Measurements from ENCODE around the gene MAP2K4.

Gene MAP2K4

DNA sequence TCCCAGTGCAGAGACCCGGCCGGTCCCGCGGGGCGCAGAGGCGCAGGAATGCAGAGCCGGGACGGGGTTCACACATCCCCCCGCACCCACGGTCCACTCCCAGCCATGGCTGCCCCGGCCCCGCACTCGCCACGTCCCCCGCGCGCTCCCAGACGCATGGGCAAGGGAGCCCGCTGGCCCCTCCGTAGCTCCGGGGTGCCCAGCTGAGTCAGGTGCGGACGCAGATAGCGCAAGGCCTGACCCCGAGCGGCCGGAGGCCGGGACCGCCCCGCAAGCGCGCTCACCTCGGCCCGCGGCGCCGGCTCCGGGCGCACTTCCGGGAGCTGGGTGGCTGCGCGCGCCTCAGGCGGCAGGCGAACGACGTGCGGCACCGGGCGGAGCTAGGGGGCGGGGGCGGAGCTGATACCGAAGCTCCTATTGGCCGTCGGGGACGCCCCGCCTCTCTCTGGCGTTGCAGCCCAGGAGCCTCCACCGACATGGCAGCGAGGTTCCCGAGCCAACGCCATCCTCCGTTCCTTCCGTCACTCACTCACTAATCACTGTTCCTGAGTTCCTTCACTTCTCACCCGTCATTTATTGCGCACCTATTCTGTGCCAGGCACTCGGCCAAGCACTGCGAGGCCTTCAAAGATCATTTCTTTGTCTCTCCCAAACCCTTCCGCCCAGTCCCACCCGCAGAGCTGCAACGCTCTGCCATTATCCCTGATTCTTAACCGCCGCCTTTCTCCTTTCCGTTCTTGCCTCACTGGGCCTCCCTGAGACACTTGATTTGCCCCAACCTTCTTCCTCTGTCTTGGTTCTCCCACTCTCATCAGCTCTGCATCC, 23.3 kb upstream of the MAP2K4 start, which contains the start of gene ZNF18:
Gene ZNF18, minus strand, starts transcription at position 329 of the 825 bp plus-strand sequence. CDS start 4,646 bp downstream, outside the sequence.
- 0 out of 2 replicates have a peak, but pooled peaks cover 2% of the 10 kb centered on the region for H3K4me1 ChIP-seq (ENCODE audit: insufficient read depth, low read length)
- no peaks in the 10 kb centered on the region for H3K9me3 ChIP-seq (ENCODE audit: insufficient read depth, low read depth, low read length)
- H3K36me3 ChIP-seq (ENCODE audit: insufficient read depth, low read depth, low read length): peaks cover 5% of the 10 kb centered on the region; the same call in 1 of the 2 replicates
- peak within 1 kb of the TSS; percentile 83 for H3K9ac ChIP-seq (ENCODE audit: low read depth, low read length)
- H3K27ac ChIP-seq (ENCODE audit: low read length): peak within 1 kb of the TSS; percentile 58
- peak within 1 kb of the TSS; percentile 73 for H3K4me3 ChIP-seq (ENCODE audit: low read length)
- H3K27me3 ChIP-seq (ENCODE audit: insufficient read depth, low read length): no peaks in the 10 kb centered on the region

DNA sequence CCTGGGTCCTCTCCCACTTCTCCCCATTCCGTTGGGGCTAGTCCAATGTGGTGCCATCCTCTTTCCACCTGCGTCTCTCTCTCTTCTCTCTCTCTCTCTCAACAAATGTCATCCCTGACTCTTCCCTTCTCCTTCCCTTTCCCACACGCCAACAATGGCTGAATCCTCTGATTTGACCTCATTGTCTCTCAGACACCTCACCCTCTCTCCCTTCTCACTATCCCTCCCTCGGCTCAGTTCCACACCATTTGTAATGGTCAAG, 22.8 kb upstream of the MAP2K4 start:
- 0 out of 2 replicates have a peak, but pooled peaks cover 2% of the 10 kb centered on the region for H3K4me1 ChIP-seq (ENCODE audit: insufficient read depth, low read length)
- H3K36me3 ChIP-seq (ENCODE audit: insufficient read depth, low read depth, low read length): no peaks in the 10 kb centered on the region
- H3K9ac ChIP-seq (ENCODE audit: low read depth, low read length): peak overlapping the region; percentile 83
- peak overlapping the region; percentile 58 for H3K27ac ChIP-seq (ENCODE audit: low read length)
- peak overlapping the region; percentile 73 for H3K4me3 ChIP-seq (ENCODE audit: low read length)
- no peaks in the 10 kb centered on the region for H3K9me3 ChIP-seq (ENCODE audit: insufficient read depth, low read depth, low read length)
- H3K27me3 ChIP-seq (ENCODE audit: insufficient read depth, low read length): no peaks in the 10 kb centered on the region

DNA sequence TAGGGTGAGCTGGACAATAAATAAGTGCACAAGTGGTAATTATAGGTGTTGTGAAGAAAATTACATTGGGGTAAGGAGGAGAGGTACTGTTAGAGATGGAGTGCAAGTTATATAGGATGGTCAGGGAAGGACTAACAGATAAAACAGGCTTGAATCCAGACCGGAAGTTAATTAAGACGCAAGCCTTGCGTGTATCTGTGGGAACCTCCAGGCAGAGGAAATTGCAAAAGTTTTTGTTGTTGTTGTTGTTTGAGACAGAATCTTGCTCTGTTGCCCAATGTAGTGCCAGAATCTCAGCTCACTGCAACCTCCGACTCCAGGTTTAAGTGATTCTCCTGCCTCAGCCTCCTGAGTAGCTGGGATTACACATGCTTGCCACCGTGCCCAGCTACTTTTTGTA, 21.0 kb upstream of the MAP2K4 start:
- no peak overlapping the region for H3K27ac ChIP-seq (ENCODE audit: low read length)
- 0 out of 2 replicates have a peak, but pooled peaks cover 2% of the 10 kb centered on the region for H3K4me1 ChIP-seq (ENCODE audit: insufficient read depth, low read length)
- H3K36me3 ChIP-seq (ENCODE audit: insufficient read depth, low read depth, low read length): no peaks in the 10 kb centered on the region
- no peak overlapping the region for H3K9ac ChIP-seq (ENCODE audit: low read depth, low read length)
- H3K4me3 ChIP-seq (ENCODE audit: low read length): no peak overlapping the region
- no peaks in the 10 kb centered on the region for H3K9me3 ChIP-seq (ENCODE audit: insufficient read depth, low read depth, low read length)
- no peaks in the 10 kb centered on the region for H3K27me3 ChIP-seq (ENCODE audit: insufficient read depth, low read length)

GRCh38 chr17:12007466-12007865, 13.2 kb upstream of the MAP2K4 start:
- H3K9ac ChIP-seq (ENCODE audit: low read depth, low read length): no peak overlapping the region
- H3K4me3 ChIP-seq (ENCODE audit: low read length): no peak overlapping the region

DNA sequence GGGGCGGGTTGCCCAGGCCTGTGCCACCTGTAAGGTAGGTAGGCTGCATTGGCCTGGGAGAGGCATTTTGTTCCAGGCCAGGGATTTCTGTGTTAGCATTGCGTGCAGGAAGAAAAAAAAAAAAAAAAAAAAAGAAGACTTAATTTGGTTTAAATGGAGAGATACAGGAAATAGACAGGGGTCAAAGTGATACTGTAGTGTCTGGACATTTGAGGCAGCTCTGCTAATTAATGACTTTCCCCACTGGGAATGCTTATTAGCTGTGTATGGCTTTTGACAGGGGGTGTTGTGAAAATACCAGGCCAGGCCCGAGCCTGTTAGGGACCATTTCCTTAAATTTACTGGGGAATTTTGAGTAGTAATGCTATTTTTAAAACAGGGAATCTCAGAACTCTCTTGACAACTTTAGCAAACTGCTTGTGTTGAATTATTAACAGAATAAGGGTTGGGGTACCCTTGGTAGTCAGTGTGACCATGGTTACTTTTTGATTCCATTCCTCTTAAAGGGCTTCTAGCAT, 1.0 kb downstream of the MAP2K4 start:
- Histone ChIP-seq H3K9ac (ENCODE audit: low read depth, low read length) (peak overlapping the region; percentile 76; the same call in 1 of the 2 replicates), H3K9me3 (ENCODE audit: insufficient read depth, low read depth, low read length) (no peaks in the 10 kb centered on the region), H3K27me3 (ENCODE audit: insufficient read depth, low read length) (peaks cover 13% of the 10 kb centered on the region), H3K27ac (ENCODE audit: low read length) (no peak overlapping the region), H3K4me3 (ENCODE audit: low read length) (peak overlapping the region; percentile 83), H3K36me3 (ENCODE audit: insufficient read depth, low read depth, low read length) (no peaks in the 10 kb centered on the region), H3K4me1 (ENCODE audit: insufficient read depth, low read length) (peaks cover 11% of the 10 kb centered on the region)

More at GRCh38 chr17:12007466-12007865, 13.2 kb upstream of the MAP2K4 start:
- no peaks in the 10 kb centered on the region for H3K36me3 ChIP-seq (ENCODE audit: insufficient read depth, low read depth, low read length)
- H3K9me3 ChIP-seq (ENCODE audit: insufficient read depth, low read depth, low read length): no peaks in the 10 kb centered on the region
- no peaks in the 10 kb centered on the region for H3K27me3 ChIP-seq (ENCODE audit: insufficient read depth, low read length)
- H3K27ac ChIP-seq (ENCODE audit: low read length): no peak overlapping the region
- H3K4me1 ChIP-seq (ENCODE audit: insufficient read depth, low read length): 0 out of 2 replicates have a peak, but pooled peaks cover 2% of the 10 kb centered on the region

GRCh38 chr17:12022310-12022709, 1.6 kb downstream of the MAP2K4 start:
- Histone ChIP-seq H3K27ac (ENCODE audit: low read length) (no peak overlapping the region), H3K4me3 (ENCODE audit: low read length) (peak overlapping the region; percentile 83), H3K9ac (ENCODE audit: low read depth, low read length) (no peak overlapping the region), H3K36me3 (ENCODE audit: insufficient read depth, low read depth, low read length) (no peaks in the 10 kb centered on the region), H3K4me1 (ENCODE audit: insufficient read depth, low read length) (peaks cover 11% of the 10 kb centered on the region), H3K9me3 (ENCODE audit: insufficient read depth, low read depth, low read length) (no peaks in the 10 kb centered on the region), H3K27me3 (ENCODE audit: insufficient read depth, low read length) (peaks cover 13% of the 10 kb centered on the region)

- Histone ChIP-seq H3K4me1 (ENCODE audit: insufficient read depth, low read length) (peaks cover 11% of the 10 kb centered on the region), H3K9ac (ENCODE audit: low read depth, low read length) (no peak overlapping the region), H3K36me3 (ENCODE audit: insufficient read depth, low read depth, low read length) (no peaks in the 10 kb centered on the region), H3K4me3 (ENCODE audit: low read length) (no peak overlapping the region), H3K27ac (ENCODE audit: low read length) (no peak overlapping the region), H3K9me3 (ENCODE audit: insufficient read depth, low read depth, low read length) (no peaks in the 10 kb centered on the region), H3K27me3 (ENCODE audit: insufficient read depth, low read length) (peaks cover 12% of the 10 kb centered on the region)
Measured at GRCh38 chr17:12024327-12024726, 3.6 kb downstream of the MAP2K4 start.

- Histone ChIP-seq H3K27ac (ENCODE audit: low read length) (no peak overlapping the region), H3K9me3 (ENCODE audit: insufficient read depth, low read depth, low read length) (no peaks in the 10 kb centered on the region), H3K36me3 (ENCODE audit: insufficient read depth, low read depth, low read length) (no peaks in the 10 kb centered on the region), H3K4me3 (ENCODE audit: low read length) (no peak overlapping the region), H3K9ac (ENCODE audit: low read depth, low read length) (no peak overlapping the region), H3K4me1 (ENCODE audit: insufficient read depth, low read length) (peaks cover 4% of the 10 kb centered on the region), H3K27me3 (ENCODE audit: insufficient read depth, low read length) (no peaks in the 10 kb centered on the region)
Measured at GRCh38 chr17:12027658-12028057, 7.0 kb downstream of the MAP2K4 start.

DNA sequence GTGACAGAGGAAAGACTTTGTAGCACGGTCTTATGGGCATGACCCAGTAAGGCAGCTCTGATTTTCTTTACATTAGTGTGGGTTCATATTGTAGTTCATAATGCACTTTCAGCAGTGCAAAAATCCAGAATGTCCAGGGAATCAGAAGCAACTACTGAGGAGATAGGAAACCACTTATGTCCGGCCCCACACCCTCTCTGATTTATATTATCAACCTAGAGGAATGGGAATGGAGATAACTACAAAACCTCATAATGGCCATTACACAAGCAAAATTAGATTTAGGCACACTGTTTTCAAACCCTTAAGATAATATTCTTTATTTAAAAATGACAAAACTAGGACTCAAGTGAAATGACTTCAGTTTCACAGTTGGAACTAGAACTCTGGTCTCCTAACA, 7.9 kb downstream of the MAP2K4 start:
- Histone ChIP-seq H3K27ac (ENCODE audit: low read length) (no peak overlapping the region), H3K9me3 (ENCODE audit: insufficient read depth, low read depth, low read length) (no peaks in the 10 kb centered on the region), H3K4me3 (ENCODE audit: low read length) (no peak overlapping the region), H3K4me1 (ENCODE audit: insufficient read depth, low read length) (peaks cover 4% of the 10 kb centered on the region), H3K27me3 (ENCODE audit: insufficient read depth, low read length) (no peaks in the 10 kb centered on the region), H3K9ac (ENCODE audit: low read depth, low read length) (no peak overlapping the region), H3K36me3 (ENCODE audit: insufficient read depth, low read depth, low read length) (no peaks in the 10 kb centered on the region)

DNA sequence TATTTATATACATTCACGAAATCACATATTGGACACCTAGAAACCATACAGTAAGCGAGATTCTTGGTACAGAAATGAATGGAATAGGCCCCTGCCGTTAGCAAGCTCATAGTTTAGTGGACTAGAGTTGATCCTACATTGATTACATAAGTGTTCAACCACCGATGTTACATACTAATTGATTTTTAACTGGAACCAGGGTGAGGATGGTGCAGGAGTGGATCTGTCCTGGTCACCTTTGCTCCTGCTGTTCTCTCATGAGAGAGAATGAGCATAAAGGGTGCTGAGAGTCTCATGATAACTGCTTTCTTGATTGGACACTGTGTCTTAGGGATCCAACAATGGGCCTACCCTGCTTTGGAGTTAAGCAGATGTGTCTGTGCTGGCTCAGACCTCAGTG, 13.9 kb downstream of the MAP2K4 start:
- H3K9ac ChIP-seq (ENCODE audit: low read depth, low read length): no peak overlapping the region
- H3K9me3 ChIP-seq (ENCODE audit: insufficient read depth, low read depth, low read length): no peaks in the 10 kb centered on the region
- no peaks in the 10 kb centered on the region for H3K4me1 ChIP-seq (ENCODE audit: insufficient read depth, low read length)
- peaks cover 2% of the 10 kb centered on the region; the same call in 1 of the 2 replicates for H3K36me3 ChIP-seq (ENCODE audit: insufficient read depth, low read depth, low read length)
- H3K27me3 ChIP-seq (ENCODE audit: insufficient read depth, low read length): no peaks in the 10 kb centered on the region
- H3K27ac ChIP-seq (ENCODE audit: low read length): no peak overlapping the region
- H3K4me3 ChIP-seq (ENCODE audit: low read length): no peak overlapping the region

- Histone ChIP-seq H3K4me3 (ENCODE audit: low read length) (no peak overlapping the region), H3K4me1 (ENCODE audit: insufficient read depth, low read length) (no peaks in the 10 kb centered on the region), H3K27me3 (ENCODE audit: insufficient read depth, low read length) (no peaks in the 10 kb centered on the region), H3K9me3 (ENCODE audit: insufficient read depth, low read depth, low read length) (no peaks in the 10 kb centered on the region), H3K36me3 (ENCODE audit: insufficient read depth, low read depth, low read length) (peaks cover 2% of the 10 kb centered on the region; the same call in 1 of the 2 replicates), H3K27ac (ENCODE audit: low read length) (no peak overlapping the region), H3K9ac (ENCODE audit: low read depth, low read length) (no peak overlapping the region)
Measured at GRCh38 chr17:12035673-12036072, 15.0 kb downstream of the MAP2K4 start.

DNA sequence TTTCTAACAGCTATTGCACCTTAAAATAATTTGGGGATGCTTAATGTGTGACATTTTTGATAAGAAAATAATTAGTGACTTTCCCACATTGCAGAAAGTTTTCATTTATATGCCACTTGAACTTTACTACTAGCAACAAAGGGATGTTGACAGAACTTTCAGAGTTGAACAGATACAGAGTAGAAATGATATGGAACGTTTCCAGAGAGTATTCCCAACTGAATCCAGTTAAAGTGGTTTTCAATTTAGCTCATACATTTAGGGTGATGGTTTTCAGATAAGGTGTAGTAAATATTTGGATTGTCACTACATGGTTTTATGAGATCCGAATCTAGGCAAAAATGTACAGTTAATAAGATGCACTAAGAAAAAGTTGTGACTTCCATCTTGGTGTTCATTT, 17.3 kb downstream of the MAP2K4 start:
- Histone ChIP-seq H3K36me3 (ENCODE audit: insufficient read depth, low read depth, low read length) (peaks cover 2% of the 10 kb centered on the region; the same call in 1 of the 2 replicates), H3K27ac (ENCODE audit: low read length) (no peak overlapping the region), H3K4me3 (ENCODE audit: low read length) (no peak overlapping the region), H3K4me1 (ENCODE audit: insufficient read depth, low read length) (no peaks in the 10 kb centered on the region), H3K9me3 (ENCODE audit: insufficient read depth, low read depth, low read length) (no peaks in the 10 kb centered on the region), H3K27me3 (ENCODE audit: insufficient read depth, low read length) (no peaks in the 10 kb centered on the region), H3K9ac (ENCODE audit: low read depth, low read length) (no peak overlapping the region)

Data from iPS-20b (cell line).